PC-9 (cell line): ENCODE measurements around the gene USP43. TPM values are rescaled to one million over a fixed set of nuclear protein-coding genes. Genes with fewer than 3 reads are reported as not detected.
"Not testable (repeated sequence)": the region's sequence is repeated elsewhere in the genome, so short reads cannot be mapped to it uniquely, and the experiment has no call there.

Source experiments
- BruUV-seq: library from RNA; stranded (reverse); fragments of 400-500 nt; replicated peaks from 2 replicates; lab custom pipeline; 2021; lab: Mats Ljungman, UMichigan
- CTCF ChIA-PET: fragments of 300-600 bp; sonication (Branson Sonifier 250); formaldehyde crosslinking; loops from one replicate; lab custom pipeline; 2022; ENCODE audit warnings: antibody characterized with exemption; lab: Charles Lee
- POLR2A ChIA-PET: fragments of 300-600 bp; sonication (Branson Sonifier 250); formaldehyde crosslinking; loops from one replicate; lab custom pipeline; 2022; ENCODE audit warnings: antibody characterized with exemption; ENCODE audit not compliant: unreplicated experiment; lab: Charles Lee
- DNase-seq, 2 experiments: peaks; one replicate each; pipeline versions ENCODE4 v3.0.0 to v3.0.0-alpha.2; 2015 to 2022; ENCODE audit warnings: mixed read lengths in 1 of 2
- H2AFZ ChIP-seq: fragments of 200-600 bp; sonication (generic); 2 replicates; pipeline ENCODE4 v1.8.1; 2017; ENCODE audit warnings: antibody characterized with exemption
- H3F3A ChIP-seq: fragments of 200-600 bp; sonication (generic); 2 replicates; pipeline ENCODE4 v1.8.1; 2017; ENCODE audit warnings: antibody characterized with exemption, mild to moderate bottlenecking, low read depth; ENCODE audit not compliant: insufficient read depth
- H3K27ac ChIP-seq: fragments of 200-600 bp; sonication (generic); 2 replicates; pipeline ENCODE4 v1.6.1; 2016; ENCODE audit warnings: mixed run types
- H3K27me3 ChIP-seq: fragments of 200-600 bp; sonication (generic); 2 replicates; pipeline ENCODE4 v1.6.1; 2016; ENCODE audit warnings: low read depth, mixed run types; ENCODE audit not compliant: insufficient read depth
- H3K36me3 ChIP-seq: fragments of 200-600 bp; sonication (generic); 2 replicates; pipeline ENCODE4 v1.6.1; 2016; ENCODE audit warnings: low read depth, mixed run types
- H3K4me1 ChIP-seq: fragments of 200-600 bp; sonication (generic); replicated peaks from 2 replicates; pipeline ENCODE4 v1.6.1; 2016; ENCODE audit warnings: mixed run types; ENCODE audit not compliant: insufficient read depth
- H3K4me2 ChIP-seq: fragments of 200-600 bp; sonication (generic); 2 replicates; pipeline ENCODE4 v1.6.1; 2017; ENCODE audit warnings: mixed run types
- H3K4me3 ChIP-seq: fragments of 200-600 bp; sonication (generic); 2 replicates; pipeline ENCODE4 v1.6.1; 2016; ENCODE audit warnings: mixed run types
- H3K79me2 ChIP-seq: fragments of 200-600 bp; sonication (generic); 2 replicates; pipeline ENCODE4 v1.6.1; 2017; ENCODE audit warnings: low read depth, mixed run types
- H3K9me2 ChIP-seq: fragments of 200-600 bp; sonication (generic); 2 replicates; pipeline ENCODE4 v1.8.1; 2017; ENCODE audit warnings: mild to moderate bottlenecking; ENCODE audit not compliant: insufficient read depth
- H3K9me3 ChIP-seq: fragments of 200-600 bp; sonication (generic); 2 replicates; pipeline ENCODE4 v1.8.1; 2016; ENCODE audit warnings: low read depth; ENCODE audit not compliant: insufficient read depth
- H4K20me1 ChIP-seq: fragments of 200-600 bp; sonication (generic); 2 replicates; pipeline ENCODE4 v1.8.1; 2017; ENCODE audit not compliant: insufficient read depth
- CTCF ChIP-seq: fragments of 200-600 bp; sonication (generic); conservative IDR thresholded peaks from 2 replicates; pipeline ENCODE4 v1.6.1; 2017; ENCODE audit warnings: mixed run types, antibody characterized with exemption, mild to moderate bottlenecking, moderate library complexity
- EZH2 ChIP-seq: fragments of 200-600 bp; sonication (generic); IDR thresholded peaks from 2 replicates; pipeline ENCODE4 v1.8.0; 2017; ENCODE audit warnings: antibody characterized with exemption, low read depth
- intact Hi-C: fragments of 100-400 bp; cut with micrococcal nuclease; formaldehyde crosslinking; loops from one replicate; pipeline ENCODE4 v1.10.0; 2022; ENCODE audit not compliant: unreplicated experiment
- total RNA-seq: library from RNA; stranded (reverse); gene quantifications from 2 replicates; pipeline ENCODE4 v1.2.3, GENCODE V29; 2021

The USP43 gene
- total RNA-seq, 1 experiment from 2014 or later: 16.0 TPM

GRCh38 chr17:9606453-9606852 is 38.9 kb upstream of the USP43 start:
- no peak overlapping the region for H3K27ac ChIP-seq
- TF ChIP-seq EZH2 (no peak), CTCF (no peak)
- CTCF ChIA-PET: no interaction called here
- no peak overlapping the region for H3K4me3 ChIP-seq
- no peak overlapping the region for H2AFZ ChIP-seq
- DNase-seq: no peak
- H3K79me2 ChIP-seq: no peaks in the 10 kb centered on the region
- intact Hi-C loops: no loop called here
- H3K9me2 ChIP-seq: no peaks in the 10 kb centered on the region
- no peaks in the 10 kb centered on the region for H3F3A ChIP-seq
- no peaks in the 10 kb centered on the region for H3K27me3 ChIP-seq
- BruUV-seq: no TSS peak
- H3K9me3 ChIP-seq: no peaks in the 10 kb centered on the region
- H3K36me3 ChIP-seq: no peaks in the 10 kb centered on the region
- no peak overlapping the region for H3K4me2 ChIP-seq
- POLR2A ChIA-PET: no interaction called here
- no peaks in the 10 kb centered on the region for H4K20me1 ChIP-seq
- no peaks in the 10 kb centered on the region for H3K4me1 ChIP-seq

- CTCF ChIA-PET, intact Hi-C loops: not testable (repeated sequence)
Measured at GRCh38 chr17:9607058-9607457, 38.3 kb upstream of the USP43 start.

GRCh38 chr17:9611557-9611956 is 33.8 kb upstream of the USP43 start:
- H3K79me2 ChIP-seq: no peaks in the 10 kb centered on the region
- ChIA-PET CTCF (no interaction called here), POLR2A (no interaction called here)
- no peak overlapping the region for H2AFZ ChIP-seq
- H4K20me1 ChIP-seq: no peaks in the 10 kb centered on the region
- H3K4me2 ChIP-seq: no peak overlapping the region
- no peaks in the 10 kb centered on the region for H3K9me3 ChIP-seq
- no peaks in the 10 kb centered on the region for H3K4me1 ChIP-seq
- BruUV-seq: no TSS peak
- no peaks in the 10 kb centered on the region for H3K36me3 ChIP-seq
- no peak for DNase-seq
- H3F3A ChIP-seq: no peaks in the 10 kb centered on the region
- no peaks in the 10 kb centered on the region for H3K27me3 ChIP-seq
- intact Hi-C loops: no loop called here
- H3K9me2 ChIP-seq: no peaks in the 10 kb centered on the region
- no peak overlapping the region for H3K27ac ChIP-seq
- no peak overlapping the region for H3K4me3 ChIP-seq
- TF ChIP-seq EZH2: no peak
- TF ChIP-seq CTCF: no peak

More at GRCh38 chr17:9607058-9607457, 38.3 kb upstream of the USP43 start:
- H3K4me3 ChIP-seq, H3K4me1 ChIP-seq, H3K9me3 ChIP-seq, DNase-seq, H3K4me2 ChIP-seq, H3K9me2 ChIP-seq, H3F3A ChIP-seq, H3K27ac ChIP-seq, H4K20me1 ChIP-seq, H3K36me3 ChIP-seq, H3K79me2 ChIP-seq, BruUV-seq, POLR2A ChIA-PET, H2AFZ ChIP-seq, H3K27me3 ChIP-seq: not testable (repeated sequence)

GRCh38 chr17:9612006-9612405 is 33.3 kb upstream of the USP43 start:
- CTCF ChIA-PET: no interaction called here
- H3K4me2 ChIP-seq: no peak overlapping the region
- no peak overlapping the region for H3K4me3 ChIP-seq
- H3K4me1 ChIP-seq: no peaks in the 10 kb centered on the region
- DNase-seq: no peak
- H3K9me3 ChIP-seq: no peaks in the 10 kb centered on the region
- H3K9me2 ChIP-seq: no peaks in the 10 kb centered on the region
- H3K79me2 ChIP-seq: no peaks in the 10 kb centered on the region
- no peaks in the 10 kb centered on the region for H3F3A ChIP-seq
- no peak overlapping the region for H3K27ac ChIP-seq
- no peaks in the 10 kb centered on the region for H4K20me1 ChIP-seq
- TF ChIP-seq EZH2 (no peak), CTCF (no peak)
- H2AFZ ChIP-seq: no peak overlapping the region
- H3K36me3 ChIP-seq: no peaks in the 10 kb centered on the region
- no peaks in the 10 kb centered on the region for H3K27me3 ChIP-seq
- POLR2A ChIA-PET: interaction anchor here (0.7 kb wide), 1 partner anchor 40 kb away, joined by 4 read pairs; no protein-coding TSS in a partner anchor
- intact Hi-C loops: no loop called here
- BruUV-seq: no TSS peak
